WERI-Rb-1 (cell line): ENCODE measurements around the gene MEF2C.

Experiments
- DNase-seq: peaks from one replicate; pipeline ENCODE4 v3.0.0-alpha.2; 2020
- H3K27ac ChIP-seq: fragments of 250-450 bp; sonication (Bioruptor Pico); 2 replicates; pipeline ENCODE4 v1.5.1; 2020; ENCODE audit warnings: mild to moderate bottlenecking, moderate library complexity
- H3K27me3 ChIP-seq: fragments of 250-450 bp; sonication (Bioruptor Pico); 2 replicates; pipeline ENCODE4 v1.5.1; 2021; ENCODE audit warnings: mild to moderate bottlenecking, low read depth, moderate library complexity; ENCODE audit not compliant: insufficient read depth, severe bottlenecking
- H3K36me3 ChIP-seq: fragments of 250-450 bp; sonication (Bioruptor Pico); 2 replicates; pipeline ENCODE4 v1.5.1; 2020; ENCODE audit warnings: mild to moderate bottlenecking, moderate library complexity
- H3K4me3 ChIP-seq: 2 replicates; pipeline ENCODE4 v1.5.1; 2011; ENCODE audit warnings: low read depth, mild to moderate bottlenecking, control low read depth, low read length
- H3K9me3 ChIP-seq: fragments of 250-450 bp; sonication (Bioruptor Pico); 2 replicates; pipeline ENCODE4 v1.5.1; 2021; ENCODE audit warnings: mild to moderate bottlenecking, moderate library complexity; ENCODE audit not compliant: severe bottlenecking
- TF ChIP-seq, protein P1 (sequence below): IDR thresholded peaks from 2 replicates; pipeline ENCODE4 v1.5.1; 2011; ENCODE audit warnings: low read depth, mild to moderate bottlenecking, control low read depth, inconsistent platforms, low read length

The MEF2C gene

DNA sequence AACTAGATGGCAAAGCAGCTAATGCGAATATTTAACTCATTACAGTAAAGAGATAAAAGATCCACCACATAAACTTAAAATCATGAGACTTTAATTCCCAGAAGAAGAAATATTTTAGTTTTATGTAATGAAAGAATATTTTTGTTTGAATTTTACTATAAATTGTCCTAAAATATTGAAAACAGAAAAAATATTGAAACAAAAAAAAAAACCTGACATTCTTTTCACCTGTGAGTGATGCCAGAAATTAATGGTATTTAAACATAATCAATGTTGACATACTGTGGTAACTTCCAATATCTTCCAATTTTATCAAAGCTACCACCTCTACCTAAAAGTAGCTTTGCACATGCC is 153.2 kb downstream of the MEF2C start:
- no peak overlapping the region for H3K27ac ChIP-seq
- DNase-seq: no peak
- no peaks in the 10 kb centered on the region for H3K27me3 ChIP-seq
- H3K36me3 ChIP-seq: no peaks in the 10 kb centered on the region
- H3K4me3 ChIP-seq: no peak overlapping the region
- no peaks in the 10 kb centered on the region for H3K9me3 ChIP-seq
- TF ChIP-seq, protein P1, sequence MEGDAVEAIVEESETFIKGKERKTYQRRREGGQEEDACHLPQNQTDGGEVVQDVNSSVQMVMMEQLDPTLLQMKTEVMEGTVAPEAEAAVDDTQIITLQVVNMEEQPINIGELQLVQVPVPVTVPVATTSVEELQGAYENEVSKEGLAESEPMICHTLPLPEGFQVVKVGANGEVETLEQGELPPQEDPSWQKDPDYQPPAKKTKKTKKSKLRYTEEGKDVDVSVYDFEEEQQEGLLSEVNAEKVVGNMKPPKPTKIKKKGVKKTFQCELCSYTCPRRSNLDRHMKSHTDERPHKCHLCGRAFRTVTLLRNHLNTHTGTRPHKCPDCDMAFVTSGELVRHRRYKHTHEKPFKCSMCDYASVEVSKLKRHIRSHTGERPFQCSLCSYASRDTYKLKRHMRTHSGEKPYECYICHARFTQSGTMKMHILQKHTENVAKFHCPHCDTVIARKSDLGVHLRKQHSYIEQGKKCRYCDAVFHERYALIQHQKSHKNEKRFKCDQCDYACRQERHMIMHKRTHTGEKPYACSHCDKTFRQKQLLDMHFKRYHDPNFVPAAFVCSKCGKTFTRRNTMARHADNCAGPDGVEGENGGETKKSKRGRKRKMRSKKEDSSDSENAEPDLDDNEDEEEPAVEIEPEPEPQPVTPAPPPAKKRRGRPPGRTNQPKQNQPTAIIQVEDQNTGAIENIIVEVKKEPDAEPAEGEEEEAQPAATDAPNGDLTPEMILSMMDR: no peak

DNA sequence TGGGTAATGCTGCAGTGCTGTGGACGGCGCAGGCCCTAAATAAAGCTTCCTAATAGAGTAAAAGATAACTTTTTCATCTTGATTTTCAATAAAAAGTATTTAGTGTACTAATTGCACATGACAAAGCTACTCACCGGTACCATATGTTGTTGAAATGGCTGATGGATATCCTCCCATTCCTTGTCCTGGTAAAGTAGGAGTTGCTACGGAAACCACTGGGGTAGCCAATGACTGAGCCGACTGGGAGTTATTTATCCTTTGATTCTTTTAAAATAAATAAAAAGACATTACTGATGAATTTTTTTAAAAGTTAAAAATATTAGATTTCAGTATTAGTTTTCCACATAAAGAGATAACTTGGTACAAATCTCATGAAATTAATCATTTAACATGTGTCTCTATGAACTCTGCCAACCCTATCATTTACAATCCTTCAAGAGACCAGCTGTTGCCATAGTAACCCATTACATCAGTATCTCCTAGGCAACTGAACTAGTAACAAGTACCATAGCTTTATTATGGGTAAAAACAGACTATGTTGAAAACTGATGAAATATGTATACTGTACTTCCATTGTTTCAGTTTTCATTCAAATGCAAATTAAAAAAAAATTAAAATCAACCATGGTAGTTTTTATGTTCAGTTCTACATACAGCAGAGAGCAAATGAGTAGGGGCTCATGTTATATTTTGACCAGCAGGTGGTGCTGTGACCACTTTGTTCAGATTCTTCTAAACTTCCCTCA is 153.7 kb downstream of the MEF2C start:
- H3K36me3 ChIP-seq: no peaks in the 10 kb centered on the region
- no peak overlapping the region for H3K4me3 ChIP-seq
- TF ChIP-seq, protein P1: peak; percentile 47
- no peaks in the 10 kb centered on the region for H3K27me3 ChIP-seq
- no peaks in the 10 kb centered on the region for H3K9me3 ChIP-seq
- peak; percentile 55 for DNase-seq
- H3K27ac ChIP-seq: no peak overlapping the region

GRCh38 chr5:88727705-88728313 is 155.2 kb downstream of the MEF2C start:
- H3K36me3 ChIP-seq: no peaks in the 10 kb centered on the region
- DNase-seq: no peak
- TF ChIP-seq, protein P1: no peak
- H3K27me3 ChIP-seq: no peaks in the 10 kb centered on the region
- H3K4me3 ChIP-seq: no peak overlapping the region
- H3K9me3 ChIP-seq: no peaks in the 10 kb centered on the region
- no peak overlapping the region for H3K27ac ChIP-seq

- H3K4me3 ChIP-seq: no peak overlapping the region
- H3K36me3 ChIP-seq: no peaks in the 10 kb centered on the region
- TF ChIP-seq, protein P1: no peak
- no peaks in the 10 kb centered on the region for H3K27me3 ChIP-seq
- DNase-seq: no peak
- no peaks in the 10 kb centered on the region for H3K9me3 ChIP-seq
- no peak overlapping the region for H3K27ac ChIP-seq
These were observed 157.5 kb downstream of the MEF2C start for GRCh38 chr5:88725454-88725853.

DNA sequence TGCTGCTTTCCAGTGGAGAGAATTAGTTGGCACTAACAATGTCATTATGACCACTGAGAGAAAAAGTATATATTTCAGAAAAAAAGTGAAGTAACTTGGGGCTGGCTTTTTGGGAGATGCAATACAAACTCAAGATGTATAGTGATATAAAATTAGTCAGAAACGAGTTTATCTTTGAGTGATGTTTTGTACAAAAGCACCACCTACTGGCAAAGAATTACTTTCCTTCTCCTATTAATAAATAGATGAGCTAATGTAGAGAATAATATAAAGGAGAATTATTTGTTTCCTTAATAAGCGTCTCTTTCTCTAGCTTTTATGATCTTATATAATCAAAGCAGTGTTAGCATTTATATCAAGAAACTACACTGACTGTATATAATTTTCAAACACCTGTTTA is 158.8 kb downstream of the MEF2C start:
- TF ChIP-seq, protein P1: no peak
- no peak for DNase-seq
- Histone ChIP-seq H3K27ac (no peak overlapping the region), H3K36me3 (no peaks in the 10 kb centered on the region), H3K9me3 (no peaks in the 10 kb centered on the region), H3K27me3 (no peaks in the 10 kb centered on the region), H3K4me3 (no peak overlapping the region)
